GM18526 (cell line): ENCODE results near the gene SH2D6.
A peak's percentile ranks its signal among the peaks of the same experiment; 100 is the strongest.

Experiments used
- POLR2A ChIP-seq: IDR thresholded peaks from 3 replicates; pipeline ENCODE4 v1.6.1; 2011; ENCODE audit not compliant: insufficient read length; ENCODE audit errors: extremely low read depth

Gene SH2D6

GRCh38 chr2:85430752-85431569, 12.4 kb downstream of the SH2D6 start:
- TF ChIP-seq POLR2A: no peak

- no peak for TF ChIP-seq POLR2A
Measured at GRCh38 chr2:85431570-85432205, 13.2 kb downstream of the SH2D6 start.

GRCh38 chr2:85433511-85434089, 15.1 kb downstream of the SH2D6 start:
- no peak for TF ChIP-seq POLR2A

DNA sequence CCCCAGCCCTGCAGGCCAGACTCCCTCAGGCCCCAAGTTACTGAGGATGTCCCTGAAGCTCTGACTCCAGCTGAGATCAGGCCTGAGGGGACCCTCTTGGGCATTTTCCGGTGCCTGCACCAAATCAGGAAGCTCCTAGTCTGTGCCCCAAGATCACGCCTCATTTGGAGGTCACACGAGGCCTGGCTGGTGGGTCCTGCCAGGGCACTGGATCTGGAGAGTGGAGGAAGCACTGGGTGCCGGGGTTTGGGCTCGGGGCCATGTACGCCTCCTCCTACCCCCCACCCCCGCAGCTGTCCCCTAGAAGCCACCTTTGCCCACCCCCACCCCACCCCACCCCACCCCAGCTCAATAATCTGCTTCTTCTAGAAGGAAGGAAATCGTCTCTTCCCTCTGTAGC, 16.2 kb downstream of the SH2D6 start:
- no peak for TF ChIP-seq POLR2A

DNA sequence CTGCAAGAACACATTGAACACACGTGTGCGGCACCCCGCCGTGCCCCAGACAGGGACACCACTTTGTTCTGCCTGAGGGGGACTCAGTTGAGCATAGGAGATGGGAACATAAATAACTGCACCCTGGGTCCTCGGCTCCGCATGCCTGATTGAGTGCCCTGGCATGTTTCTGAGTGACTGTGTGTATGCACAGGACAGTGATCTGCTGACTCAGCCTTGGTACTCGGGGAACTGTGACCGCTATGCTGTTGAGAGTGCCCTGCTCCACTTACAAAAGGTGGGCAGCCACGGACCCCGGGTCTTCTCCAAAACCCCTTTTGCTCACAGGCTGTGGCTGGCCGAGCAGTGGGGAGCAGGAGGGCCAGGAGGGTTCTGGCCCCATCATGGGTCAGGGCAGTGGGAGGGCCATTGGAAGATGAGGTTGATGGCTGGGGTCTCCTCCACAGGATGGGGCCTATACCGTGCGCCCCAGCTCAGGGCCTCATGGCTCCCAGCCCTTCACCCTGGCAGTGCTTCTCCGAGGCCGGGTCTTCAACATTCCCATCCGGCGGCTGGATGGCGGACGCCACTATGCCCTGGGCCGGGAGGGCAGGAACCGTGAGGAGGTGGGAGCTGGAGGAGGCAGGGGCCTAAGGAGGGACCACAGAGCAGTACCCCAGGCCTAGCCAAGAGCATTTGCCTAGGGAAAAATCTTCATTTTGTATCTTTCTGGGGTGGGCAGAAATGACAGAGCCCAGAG, 16.9 kb downstream of the SH2D6 start:
- TF ChIP-seq POLR2A: no peak

DNA sequence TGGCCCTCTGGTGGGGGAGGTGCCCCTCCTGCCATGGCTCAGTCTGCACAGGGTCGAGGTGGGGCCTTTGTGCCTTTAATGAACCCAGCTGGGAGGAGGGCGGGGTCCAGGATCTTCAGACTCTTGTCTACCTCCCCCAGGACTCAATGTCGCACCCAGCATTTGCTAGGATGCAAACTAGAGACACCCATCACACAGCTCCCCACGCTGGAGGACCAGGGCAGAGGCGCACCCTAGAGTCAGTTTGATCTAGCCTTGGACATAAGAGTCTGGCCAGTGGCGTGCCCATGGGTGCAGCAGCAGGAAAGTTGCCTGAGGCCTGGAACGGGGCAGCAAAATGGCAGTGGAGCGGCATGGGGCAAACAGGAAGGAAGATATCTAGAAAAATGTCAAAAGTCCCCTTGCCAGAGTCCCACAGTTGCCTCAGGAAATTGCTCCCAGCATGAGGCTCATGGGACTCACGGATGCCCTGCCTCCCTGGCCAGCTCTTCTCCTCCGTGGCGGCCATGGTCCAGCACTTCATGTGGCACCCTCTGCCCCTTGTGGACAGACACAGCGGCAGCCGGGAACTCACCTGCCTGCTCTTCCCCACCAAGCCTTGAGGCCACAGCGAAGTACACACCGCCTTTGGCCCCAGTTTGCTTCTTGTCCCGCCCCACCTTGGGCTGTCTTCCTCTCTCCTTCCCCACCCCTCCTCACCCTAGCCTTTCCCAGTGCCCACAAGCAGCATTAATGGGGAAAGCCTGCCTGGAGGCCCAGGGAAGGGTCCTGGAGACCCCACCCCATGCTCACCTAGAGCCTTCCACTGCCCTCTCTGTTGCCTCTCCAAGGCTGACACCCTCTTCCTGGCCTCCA, 17.7 kb downstream of the SH2D6 start:
- TF ChIP-seq POLR2A: no peak

- TF ChIP-seq POLR2A: no peak
Measured at GRCh38 chr2:85436836-85437487, 18.4 kb downstream of the SH2D6 start.

DNA sequence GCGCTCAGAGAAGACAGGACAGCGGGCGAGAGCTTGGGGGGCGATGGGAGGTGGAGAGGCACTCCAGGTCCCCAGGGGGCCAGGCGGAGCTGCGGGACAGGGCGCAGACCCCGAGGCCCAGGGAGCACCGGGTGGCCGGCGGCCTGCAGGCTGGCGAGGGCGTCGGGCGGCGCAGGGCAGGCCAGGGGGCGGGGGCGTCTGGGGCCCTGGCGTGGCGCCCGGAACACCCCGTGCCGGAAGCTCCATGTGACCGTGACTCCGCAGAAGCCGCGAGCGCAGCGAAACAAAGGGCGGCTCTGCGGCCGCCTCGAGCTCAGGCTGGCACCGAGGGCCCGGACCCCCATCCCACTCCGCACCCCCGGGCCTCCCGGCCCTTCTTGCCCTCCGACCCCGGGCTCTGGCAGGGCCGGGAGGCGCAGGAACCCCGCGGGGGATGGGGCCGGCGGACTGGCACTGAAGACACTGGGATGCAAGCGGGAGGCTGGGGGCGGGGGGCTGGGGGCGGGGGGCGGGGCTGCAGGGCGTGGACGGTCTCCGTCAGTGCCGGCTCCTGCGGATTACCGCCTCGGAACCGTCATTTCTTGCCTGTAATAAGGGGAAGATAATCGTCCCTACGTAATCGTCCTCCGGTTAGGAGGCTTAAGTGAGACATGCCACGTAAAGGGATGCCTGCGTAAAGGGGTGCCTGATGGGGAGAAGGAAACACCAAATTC, 19.1 kb downstream of the SH2D6 start:
- TF ChIP-seq POLR2A: peak; percentile 66

DNA sequence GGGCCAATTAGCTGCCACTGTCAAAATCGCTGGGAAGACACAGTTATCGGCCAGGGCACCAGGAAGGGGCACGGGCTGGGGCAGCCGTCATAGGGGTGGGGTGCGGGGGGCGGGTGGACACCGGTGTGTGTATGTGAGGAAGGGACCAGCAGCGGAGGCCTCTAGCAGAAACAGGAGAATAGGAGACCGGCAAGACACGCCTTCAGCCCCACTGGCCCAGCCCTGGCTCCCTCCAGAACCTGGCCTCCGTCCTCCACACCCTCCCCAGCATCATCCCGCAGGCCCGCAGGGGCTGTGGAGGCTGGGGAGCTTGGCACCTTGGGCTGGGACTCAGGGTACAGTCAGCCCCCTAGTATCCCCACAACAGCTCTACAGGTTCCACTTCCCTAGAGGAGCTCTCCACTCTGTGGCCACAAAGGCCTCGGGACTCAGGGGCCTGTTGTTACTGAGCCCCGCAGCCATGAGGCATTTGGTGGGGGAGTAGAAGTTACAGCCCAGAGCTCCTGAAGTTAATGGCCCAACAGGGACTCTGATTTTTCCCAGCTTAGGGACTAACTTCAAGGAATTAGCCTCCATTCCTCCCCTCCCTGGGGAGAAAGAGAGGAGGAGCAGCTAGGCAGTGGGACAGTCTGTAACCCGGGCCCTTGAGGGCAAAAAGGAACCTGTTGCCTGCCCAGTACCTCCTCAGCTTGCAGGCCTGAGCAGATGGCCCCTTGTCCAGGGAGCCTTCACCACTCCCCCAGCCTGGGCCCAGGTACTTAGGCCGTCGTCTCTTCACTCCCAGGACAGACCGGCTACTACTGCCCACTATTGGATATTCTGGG, 19.9 kb downstream of the SH2D6 start:
- no peak for TF ChIP-seq POLR2A

- no peak for TF ChIP-seq POLR2A
Measured at GRCh38 chr2:85439025-85439472, 20.5 kb downstream of the SH2D6 start.

DNA sequence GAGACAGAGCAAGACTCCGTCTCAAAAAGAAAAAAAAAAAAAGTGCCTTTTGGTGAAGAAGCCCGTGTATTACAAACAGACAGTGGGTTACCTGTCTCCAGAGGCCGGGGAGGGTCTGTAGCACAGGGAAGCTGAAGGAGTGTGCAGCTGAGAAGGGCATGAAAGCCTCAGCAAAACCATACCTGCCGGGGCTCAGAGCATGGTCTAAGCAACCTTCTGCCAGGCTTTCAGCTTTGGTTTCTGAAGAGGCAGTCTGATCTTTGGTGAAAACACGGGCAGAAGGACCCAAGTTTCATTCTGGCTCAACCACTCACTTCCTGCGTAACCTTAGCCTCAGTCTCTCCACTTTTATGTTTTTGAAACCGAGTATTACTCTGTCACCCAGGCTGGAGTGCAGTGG, 21.5 kb downstream of the SH2D6 start:
- no peak for TF ChIP-seq POLR2A

GRCh38 chr2:85440729-85441128, 22.2 kb downstream of the SH2D6 start:
- TF ChIP-seq POLR2A: no peak

GRCh38 chr2:85441864-85442263, 23.4 kb downstream of the SH2D6 start:
- TF ChIP-seq POLR2A: no peak
